Fibroblast of gingiva (primary cell): ENCODE results near the gene DNAH1.

Experiments used
- DNase-seq: peaks from one replicate; pipeline ENCODE4 v3.0.0-alpha.2; 2011; ENCODE audit warnings: low read depth

The DNAH1 gene

GRCh38 chr3:52447512-52448355 lies 131.6 kb downstream of the DNAH1 start:
- no peak for DNase-seq
